Activated CD4-positive, CD25-positive, alpha-beta regulatory T cell (primary cell): Measurements from ENCODE around the gene LGR5.
"Not testable (repeated sequence)": the region's sequence is repeated elsewhere in the genome, so short reads cannot be mapped to it uniquely, and the experiment has no call there.

Source experiments
- DNase-seq, 4 experiments: peaks; one replicate each; lab custom pipeline; 2025; lab: John Stamatoyannopoulos, UW

The LGR5 gene

DNA sequence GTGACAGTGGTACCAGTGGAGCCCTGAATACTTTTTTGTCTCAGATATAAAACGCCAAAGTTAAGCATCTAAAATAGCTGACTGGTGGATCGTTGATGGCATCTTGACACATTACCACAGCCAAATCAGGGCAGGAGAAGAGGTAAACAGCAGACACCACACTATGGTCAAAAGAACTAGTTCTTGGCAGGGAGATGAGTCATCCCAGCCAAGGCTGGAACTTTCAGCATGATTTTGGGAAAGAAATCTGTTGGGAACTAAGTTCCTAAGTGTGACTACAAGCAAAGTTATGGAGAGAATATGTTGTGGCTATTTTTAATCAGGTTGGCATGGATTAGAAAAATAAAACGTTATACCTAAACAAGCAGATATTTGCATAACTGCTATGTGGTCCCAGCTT, 36.9 kb downstream of the LGR5 start:
- no peak for DNase-seq

- no peak for DNase-seq
Observed at GRCh38 chr12:71477609-71478008, 38.0 kb downstream of the LGR5 start.

DNA sequence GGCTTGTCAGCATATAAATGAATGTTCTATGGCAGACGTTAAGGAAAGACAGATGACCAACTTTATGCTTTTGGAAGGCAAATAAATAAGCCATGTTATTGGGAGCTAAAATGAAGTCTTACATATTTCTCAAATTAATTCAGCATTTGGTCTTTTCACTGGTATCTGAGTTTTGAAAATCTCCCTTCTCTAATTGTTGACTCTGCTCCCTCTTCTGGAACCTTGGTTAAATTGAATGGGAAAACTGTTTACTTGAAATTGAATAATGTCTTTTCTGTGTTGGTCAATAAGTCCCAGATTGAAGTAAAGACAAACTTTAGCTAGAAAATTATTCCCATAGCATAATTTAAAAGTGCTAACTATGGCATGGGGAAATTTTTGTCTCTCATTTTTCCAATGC, 38.7 kb downstream of the LGR5 start:
- DNase-seq = no peak

- no peak for DNase-seq
Observed at GRCh38 chr12:71484272-71484905, 44.8 kb downstream of the LGR5 start.

GRCh38 chr12:71490844-71491243, 51.2 kb downstream of the LGR5 start:
- not testable (repeated sequence) for DNase-seq

DNA sequence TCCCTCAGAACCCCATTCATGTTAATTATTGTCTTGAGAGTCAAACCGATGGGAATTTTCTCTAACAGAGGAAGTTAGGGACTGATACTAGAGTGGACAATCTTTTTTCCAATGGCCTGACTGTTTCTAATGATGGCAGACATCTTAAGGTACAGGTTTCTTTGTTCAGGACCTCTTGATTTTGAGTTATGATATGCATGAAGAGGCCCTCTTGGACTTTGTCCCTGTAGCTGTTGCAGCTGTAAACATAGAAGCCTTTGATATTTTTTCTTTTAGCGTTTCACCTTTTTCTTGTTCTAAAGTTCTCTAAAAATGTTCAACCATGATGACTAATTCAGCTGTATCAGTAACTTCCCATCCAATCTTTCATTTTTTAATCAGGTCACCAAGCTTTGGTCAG, 53.0 kb downstream of the LGR5 start:
- DNase-seq = no peak

DNA sequence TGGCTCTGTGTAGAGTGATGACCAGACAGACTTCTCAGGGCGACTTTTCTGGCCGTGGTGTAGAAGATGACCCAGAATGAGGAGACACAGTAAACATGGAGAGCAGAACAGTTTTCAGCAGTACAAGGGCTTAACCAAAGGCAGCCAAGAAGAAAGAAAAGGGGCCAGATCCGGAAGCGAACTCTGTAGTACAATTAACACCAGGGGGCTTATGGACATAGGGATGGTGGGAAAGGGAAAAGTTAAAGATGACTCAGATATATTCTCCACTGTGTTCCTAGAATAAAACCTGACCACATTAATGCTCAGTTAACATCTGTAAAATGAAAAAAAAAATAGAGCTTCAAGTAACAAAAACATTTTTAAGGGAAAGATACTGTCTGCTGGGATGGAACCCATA, 60.2 kb downstream of the LGR5 start:
- DNase-seq = no peak

GRCh38 chr12:71503579-71504391, 64.2 kb downstream of the LGR5 start:
- DNase-seq = no peak

GRCh38 chr12:71504476-71504875, 64.9 kb downstream of the LGR5 start:
- no peak for DNase-seq

- no peak for DNase-seq
Observed at GRCh38 chr12:71509705-71510104, 70.1 kb downstream of the LGR5 start.

DNA sequence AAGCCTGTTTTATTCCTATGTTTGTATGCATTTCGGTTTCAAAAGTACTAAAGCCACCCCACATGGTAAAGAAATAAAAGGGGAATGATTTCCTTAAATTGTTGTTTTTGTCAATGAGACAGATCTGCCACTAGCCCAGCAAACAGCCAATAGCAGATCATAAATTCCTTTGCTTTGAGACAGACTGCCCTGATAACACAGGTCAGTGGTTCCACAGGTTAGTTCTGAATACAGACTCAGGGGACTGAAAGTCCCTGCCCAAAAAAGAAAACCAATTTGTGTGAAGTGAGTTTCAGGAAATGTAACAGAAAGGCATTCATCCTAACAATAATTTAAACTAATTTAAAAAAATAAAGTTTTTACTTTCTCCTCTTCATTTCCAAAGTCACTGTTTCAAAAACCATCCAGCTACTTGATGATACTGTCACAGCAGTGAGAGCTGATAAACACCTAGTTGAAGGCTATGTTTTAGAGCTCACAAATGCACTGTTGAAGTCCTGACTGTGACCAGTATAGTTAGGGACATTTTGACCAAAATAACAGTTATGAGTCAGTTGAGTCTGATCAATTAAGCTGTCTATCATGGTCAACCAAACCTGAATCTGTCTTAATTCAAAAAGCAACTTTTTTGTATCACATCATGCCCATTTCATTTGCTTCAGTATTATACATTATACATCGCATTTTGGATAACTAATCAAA, 77.7 kb downstream of the LGR5 start:
- no peak for DNase-seq

GRCh38 chr12:71521125-71521524, 81.5 kb downstream of the LGR5 start:
- no peak for DNase-seq

DNA sequence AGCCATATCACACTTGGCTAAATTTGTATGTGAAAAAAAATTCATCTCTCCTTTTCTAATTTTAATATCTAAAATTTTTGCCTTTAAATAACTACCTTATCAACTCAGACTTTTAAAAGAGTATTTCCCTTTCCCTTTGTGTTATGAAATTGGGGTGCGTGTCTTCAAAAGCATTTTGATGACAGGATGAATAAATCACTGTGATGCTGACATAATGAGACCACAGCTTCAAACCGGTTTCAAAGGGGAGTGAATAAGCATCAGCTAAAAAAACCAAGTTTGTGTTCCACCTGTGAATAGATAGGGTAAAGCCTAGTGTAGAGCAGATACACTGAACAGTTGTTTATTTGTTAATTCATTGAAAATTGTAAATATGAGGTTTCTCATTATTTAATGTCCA, 85.0 kb downstream of the LGR5 start:
- DNase-seq = no peak

- no peak for DNase-seq
Observed at GRCh38 chr12:71533703-71534102, 94.1 kb downstream of the LGR5 start.

GRCh38 chr12:71536279-71536938, 96.8 kb downstream of the LGR5 start:
- DNase-seq = no peak

DNA sequence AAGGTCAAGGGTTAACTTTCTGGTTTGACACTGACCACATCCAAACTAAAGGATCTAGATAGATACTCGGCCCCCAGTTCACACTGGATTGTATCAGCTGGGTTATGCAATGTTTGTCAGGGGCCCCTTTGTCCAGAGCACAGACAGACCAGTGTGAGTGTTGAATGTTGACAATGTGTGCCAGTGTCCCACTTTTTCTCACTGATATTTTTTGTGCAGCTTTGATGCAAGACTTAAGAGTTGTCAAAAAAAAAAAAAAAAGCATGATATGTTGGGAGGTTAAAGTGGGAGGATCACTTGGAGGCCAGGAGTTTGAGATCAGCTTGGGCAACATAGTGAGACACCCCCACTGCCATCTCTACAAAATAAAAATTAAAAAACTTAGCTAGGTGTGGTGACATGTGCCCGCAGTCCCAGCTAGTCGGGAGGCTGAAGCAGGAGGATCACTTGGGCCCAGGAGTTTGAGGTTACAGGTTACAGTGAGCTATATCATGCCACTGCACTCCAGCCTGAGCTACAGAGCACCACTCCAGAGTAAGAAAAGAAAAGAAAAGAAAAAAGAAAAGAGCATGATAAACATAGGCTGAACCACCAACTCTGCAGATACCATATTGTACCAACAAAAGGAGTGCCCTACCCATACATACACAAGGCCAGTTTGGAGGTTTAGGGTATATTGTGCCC, 97.5 kb downstream of the LGR5 start:
- no peak for DNase-seq

DNA sequence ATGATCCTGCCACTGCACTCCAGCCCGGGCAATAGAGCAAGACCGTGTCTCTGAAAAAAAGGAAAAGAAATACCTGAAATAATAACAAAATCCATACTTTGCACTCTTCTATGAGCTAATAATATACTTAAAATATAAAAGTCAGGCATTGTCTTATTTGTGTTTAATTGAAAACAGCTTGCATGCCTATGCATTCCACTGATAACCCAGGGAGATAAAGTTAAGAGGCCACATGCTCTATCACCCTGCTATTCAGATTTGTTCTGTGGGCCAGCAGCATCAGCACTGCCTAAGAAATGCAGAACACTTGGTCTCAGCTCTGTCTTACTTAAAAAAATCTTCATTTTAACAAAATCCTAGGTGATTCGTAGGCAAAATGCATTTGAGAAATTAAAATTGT, 99.2 kb downstream of the LGR5 start:
- no peak for DNase-seq

DNA sequence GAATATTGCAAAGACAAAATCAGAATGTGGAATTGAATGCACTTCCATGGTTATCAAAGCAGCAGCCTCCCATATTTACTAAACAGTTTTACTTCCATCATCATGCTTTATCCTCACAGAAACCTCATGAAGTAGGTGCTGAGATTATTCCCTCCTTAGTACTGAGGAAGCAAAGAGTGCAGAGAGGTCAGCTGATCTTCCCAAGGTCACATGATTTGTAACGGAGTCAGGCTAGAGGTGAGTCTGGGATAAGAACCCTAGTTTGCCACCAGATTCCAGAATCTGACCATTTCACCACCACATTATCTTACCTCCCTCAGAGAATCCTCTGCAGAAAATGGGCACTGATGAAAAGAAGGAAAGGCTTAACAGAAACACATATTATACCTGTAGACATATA, 102.0 kb downstream of the LGR5 start:
- DNase-seq = no peak

GRCh38 chr12:71546322-71546861, 106.8 kb downstream of the LGR5 start:
- DNase-seq = no peak

GRCh38 chr12:71548893-71549292, 109.3 kb downstream of the LGR5 start:
- no peak for DNase-seq

- no peak for DNase-seq
Observed at GRCh38 chr12:71551529-71551928, 111.9 kb downstream of the LGR5 start.
